Stimulated activated CD8-positive, alpha-beta memory T cell treated with anti-CD3 and anti-CD28 coated beads, Interleukin-7, amount 100 ng/mL, for 48 hours (primary cell): ENCODE results near the gene NMRK2.
"Not testable (repeated sequence)": the region's sequence is repeated elsewhere in the genome, so short reads cannot be mapped to it uniquely, and the experiment has no call there.

Source experiments
- DNase-seq, 2 donors: peaks; one replicate each; pipeline ENCODE4 v3.0.0-alpha.2; 2020; ENCODE audit warnings: low read depth in 1 of 2; ENCODE audit errors: extremely low read depth in 1 of 2

The NMRK2 gene

DNA sequence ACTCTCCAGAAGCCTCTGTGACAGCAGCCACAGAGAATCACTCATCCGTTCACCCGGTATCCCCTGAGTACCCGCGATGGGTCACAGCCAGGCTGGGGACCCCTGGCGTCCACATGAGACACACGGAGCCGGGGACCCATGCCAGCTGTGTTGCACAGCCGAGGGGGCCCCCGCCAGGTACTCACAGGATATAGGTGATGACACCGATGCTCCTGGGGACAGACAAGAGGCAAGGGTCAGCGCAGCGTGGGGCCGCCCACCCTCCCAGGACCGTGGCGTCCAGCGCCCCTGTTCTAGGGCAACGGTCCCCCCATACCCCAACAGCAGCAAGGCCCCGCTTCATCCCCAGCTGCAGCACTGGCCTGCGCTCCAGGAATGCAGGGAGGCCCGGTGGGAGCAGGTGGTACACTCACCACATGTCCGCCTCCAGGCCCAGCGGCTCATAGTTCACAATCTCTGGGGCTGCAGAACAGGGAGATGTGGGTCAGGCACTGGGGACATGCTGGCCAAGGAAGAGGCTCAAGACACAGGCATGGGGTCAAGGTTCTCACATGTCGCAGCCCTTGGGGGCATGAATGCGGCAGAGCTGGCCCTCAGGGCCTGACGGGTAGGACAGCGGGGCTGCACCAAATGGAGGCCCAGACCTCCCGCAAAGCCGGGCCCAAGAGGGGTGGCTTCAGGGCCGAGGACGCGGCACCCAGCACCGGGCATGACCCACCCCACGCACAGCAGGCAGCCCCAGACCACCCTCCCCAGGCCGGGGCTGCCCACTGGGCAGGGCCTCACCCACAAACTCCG is 30.8 kb downstream of the NMRK2 start:
- no peak for DNase-seq

- no peak for DNase-seq
These were observed 31.7 kb downstream of the NMRK2 start for GRCh38 chr19:3964256-3965194.

DNA sequence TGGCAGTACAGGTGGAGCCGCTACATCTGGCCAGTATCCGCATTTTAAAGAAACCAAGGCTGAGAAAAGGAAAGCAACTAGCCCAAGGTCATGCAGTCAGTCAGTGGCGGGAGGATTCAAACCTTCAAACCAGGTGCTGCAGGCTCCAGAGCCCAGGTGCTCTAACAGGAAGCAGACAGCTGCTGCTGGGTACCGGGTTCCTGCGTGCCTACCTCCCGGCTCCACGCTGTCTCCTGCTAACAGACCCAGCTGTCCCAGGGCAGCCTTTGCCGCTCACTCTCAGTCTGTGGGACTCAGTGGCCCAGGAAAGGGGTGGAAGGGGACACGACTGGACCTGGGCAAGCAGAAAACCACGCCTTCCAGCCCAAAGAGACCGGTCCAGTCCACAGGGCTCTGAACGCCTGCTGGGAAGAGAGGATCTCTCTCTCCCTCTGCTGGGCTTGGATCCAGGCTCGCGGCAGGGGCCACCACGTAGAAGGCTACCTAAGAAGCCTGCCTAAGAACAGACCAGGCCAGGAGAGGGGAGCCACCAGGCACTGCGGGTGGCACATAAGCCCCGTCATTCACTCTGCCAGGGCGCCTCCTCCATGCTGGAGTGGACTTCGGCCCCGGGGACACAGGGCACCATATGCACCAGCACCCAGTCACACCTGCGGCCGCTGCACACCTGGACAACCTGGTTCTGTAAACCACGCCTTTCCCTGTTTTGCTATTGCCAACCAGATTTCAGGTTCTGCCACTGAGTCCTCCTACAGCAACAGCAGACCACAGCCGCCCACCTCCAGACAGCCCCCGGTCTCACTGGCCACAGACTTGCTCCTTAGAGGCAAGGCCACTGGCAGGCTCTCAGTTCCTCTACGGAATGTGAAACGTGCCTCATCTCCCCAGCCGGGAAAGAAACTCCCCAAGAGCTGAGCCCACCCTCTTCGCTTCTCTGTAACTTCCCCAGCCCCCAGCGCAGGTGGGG is 33.5 kb downstream of the NMRK2 start:
- DNase-seq: no peak

DNA sequence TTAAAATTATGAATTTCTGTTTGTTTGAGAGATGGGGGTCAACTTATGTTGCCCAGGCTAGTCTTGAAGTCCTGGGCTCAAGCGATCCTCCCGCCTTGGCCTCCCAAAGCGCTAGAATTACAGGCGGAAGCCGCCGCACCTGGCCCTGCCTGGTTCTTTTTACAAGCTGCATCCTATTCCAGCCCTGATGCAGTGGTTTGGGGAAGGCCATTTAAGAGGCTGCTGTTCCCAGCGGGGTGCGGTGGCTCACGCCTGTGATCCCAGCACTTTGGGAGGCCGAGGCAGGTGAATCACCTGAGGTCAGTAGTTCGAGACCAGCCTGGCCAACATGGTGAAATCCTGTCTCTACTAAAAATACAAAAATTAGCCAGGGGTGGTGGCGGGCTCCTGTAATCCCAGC is 35.1 kb downstream of the NMRK2 start:
- not testable (repeated sequence) for DNase-seq

- no peak for DNase-seq
These were observed 35.9 kb downstream of the NMRK2 start for GRCh38 chr19:3968556-3969434.

DNA sequence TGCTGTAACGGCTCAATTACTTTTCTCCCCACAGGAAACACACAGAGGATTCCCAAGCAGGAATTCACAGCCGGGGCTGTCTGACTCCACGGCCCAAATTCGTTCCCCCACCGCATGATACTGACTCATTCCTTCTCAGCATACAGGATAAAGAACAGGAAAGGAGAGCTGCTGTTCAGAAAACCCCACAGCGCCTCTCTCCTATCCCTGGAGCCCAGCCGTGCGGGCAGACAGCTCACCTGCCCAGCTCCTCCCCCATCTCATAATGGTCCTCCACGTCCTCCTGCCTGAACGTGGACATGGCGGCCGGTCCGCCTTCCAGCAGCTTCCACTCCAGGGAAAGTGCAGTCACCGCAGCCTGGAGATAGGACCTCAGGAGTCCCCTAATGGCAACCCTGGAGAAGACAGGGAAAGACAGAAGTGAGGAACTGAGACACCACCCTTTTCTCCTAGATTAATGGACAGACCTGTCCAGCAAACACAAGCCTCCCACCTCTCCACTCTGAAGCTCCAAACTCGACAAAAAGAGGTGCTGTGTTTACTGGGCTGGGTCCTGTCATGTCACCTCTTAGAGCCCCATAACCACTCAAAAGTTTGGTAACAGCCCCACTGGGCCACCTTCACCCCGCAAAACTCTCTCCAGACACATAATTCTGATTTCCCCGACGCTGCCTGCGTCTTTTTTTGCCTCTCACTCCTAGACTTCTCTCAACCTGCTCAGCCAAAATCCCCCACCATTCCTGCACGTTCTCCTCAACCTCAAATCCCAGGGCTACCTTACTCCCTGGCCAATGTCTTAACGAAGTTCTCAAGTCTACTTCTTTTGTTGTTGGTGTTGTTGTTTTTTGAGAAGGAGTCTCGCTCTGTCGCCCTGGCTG is 36.8 kb downstream of the NMRK2 start:
- no peak for DNase-seq

- no peak for DNase-seq
These were observed 37.5 kb downstream of the NMRK2 start for GRCh38 chr19:3970313-3970807.

DNA sequence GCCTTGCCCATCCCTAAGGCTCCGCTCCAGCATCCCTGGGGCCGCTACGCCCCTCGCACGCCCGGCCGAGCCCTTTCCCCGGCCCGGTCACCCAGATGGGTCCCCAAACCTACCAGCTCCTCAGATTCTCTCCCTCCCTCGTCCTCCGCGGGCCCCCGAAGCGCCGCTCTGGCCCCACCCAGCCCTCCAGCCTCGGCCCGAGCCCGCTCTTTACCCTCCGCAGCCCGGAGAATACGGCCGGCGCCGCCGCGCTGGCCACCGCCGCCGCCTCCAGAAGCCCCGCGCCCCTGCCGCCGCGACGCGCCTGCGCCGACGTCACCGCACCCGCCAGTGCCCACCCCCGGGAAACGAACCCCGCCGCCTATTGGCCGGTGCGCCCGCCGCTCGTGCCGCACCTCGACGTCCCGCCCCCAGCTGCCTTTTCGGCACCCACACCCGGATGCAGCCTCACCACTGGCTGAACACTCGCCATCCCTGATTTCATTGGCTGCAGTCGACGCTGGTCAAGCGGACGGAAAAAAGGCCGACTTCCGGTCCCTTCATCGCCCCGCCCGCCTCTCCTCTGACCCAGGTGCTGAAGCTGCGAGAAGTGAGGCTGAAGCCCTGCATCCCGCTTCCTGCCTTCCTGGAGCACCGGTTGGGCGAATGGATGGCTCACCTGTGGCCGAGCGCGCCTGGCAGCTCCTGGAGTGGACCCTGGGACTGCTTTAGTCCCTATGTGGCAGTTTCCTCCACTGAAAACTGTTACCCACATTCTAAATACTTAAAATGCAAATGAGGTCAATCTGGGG is 38.1 kb downstream of the NMRK2 start, which contains the start of gene DAPK3:
TSS of gene DAPK3 (minus strand) at position 292 of the 791 bp plus-strand sequence. CDS start 1,364 bp downstream, outside the sequence.
- DNase-seq: peak; percentile 91 to 94

DNA sequence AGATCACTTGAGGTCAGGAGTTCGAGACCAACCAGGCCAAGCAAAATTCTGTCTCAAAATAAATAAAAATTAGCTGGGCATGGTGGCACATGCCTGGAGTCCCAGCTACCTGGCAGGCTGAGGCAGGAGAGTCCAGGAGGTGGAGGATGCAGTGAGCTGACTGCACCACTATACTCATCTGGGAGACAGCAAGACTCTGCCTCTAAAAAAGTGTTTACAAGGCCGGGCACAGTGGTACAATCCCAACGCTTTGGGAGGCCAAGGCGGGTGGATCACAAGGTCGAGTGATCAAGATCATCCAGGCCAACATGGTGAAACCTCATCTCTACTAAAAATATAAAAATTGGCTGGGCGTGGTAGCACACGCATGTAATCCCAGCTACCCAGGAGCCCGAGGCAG is 42.3 kb downstream of the NMRK2 start:
- no peak for DNase-seq

- no peak for DNase-seq
These were observed 42.8 kb downstream of the NMRK2 start for GRCh38 chr19:3975637-3976087.

DNA sequence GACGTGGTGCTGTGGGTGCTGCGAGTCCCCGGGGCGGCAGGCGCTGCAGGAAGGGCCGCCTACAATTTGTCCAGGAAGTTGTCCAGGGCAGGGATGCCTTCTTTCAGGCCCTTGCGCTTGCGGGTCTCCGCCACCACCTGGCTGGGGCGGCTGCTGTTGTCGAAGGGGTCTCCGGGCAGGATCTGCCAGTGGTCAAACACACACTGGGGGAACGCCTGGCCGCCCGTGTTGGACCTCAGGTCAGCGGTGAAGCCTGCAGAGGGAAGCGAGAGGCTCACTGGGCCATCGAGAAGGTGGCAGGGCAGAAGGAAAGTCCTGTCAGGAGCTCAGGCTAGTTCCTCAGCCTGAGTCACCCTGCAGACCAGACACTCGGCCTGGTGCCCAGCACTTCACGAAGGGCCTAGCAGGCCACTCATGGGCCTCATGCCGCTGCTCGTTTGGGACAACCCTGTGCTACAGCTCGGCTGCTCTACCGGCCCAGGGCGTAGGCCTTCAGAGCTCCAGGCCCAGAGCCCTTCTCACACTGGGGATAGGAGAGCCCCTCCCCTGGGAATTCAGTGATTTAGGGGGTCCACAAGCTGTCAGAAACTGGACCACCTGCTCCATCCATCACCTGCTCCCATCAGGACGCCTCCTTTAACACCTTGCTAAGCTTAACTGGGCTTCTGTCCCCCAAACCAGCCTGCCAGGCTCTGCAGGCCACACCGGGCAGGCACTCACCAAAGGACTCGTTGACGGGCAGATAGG is 43.8 kb downstream of the NMRK2 start:
- no peak for DNase-seq

DNA sequence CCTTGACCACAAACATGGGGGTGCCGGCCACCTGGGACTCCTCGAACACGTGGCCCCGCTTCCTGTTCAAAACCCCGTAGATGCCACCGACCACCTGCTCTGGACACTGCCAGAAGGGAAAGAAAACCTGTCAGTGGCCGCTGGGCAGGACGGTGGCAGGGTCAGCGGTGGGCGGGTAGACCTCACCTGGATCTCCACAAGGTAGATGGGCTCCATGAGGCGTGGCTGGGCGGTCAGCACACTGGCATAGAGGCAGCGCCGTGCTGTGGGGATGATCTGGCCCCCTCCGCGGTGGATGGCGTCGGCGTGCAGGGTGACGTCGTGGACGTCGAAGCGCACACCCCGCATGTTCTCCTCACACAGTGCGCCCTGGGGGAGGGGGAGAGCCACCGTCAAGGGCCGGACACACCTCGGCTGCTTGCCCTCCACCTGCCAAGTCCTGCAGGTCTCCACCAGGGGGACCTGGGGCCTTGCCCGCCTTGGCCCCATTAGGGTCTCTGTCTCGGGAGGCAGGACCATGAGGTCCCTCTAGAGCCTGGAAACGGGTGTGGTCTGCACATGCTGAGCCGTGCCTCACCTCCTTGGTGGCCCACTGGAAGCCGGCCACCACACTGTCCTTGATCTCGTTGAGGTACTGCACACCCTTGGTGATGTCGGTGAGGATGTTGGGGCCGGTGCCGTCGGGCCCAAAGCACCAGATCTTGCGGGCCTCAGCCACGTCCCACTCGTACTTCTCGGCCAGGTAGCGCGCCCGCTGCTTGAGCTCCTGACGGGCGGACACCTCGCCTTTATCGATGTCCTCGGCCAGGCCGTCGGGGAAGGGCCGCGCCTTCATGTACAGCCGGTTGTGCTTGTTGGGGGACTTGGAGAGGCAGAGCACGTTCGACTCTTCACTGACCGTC is 44.6 kb downstream of the NMRK2 start:
- no peak for DNase-seq

DNA sequence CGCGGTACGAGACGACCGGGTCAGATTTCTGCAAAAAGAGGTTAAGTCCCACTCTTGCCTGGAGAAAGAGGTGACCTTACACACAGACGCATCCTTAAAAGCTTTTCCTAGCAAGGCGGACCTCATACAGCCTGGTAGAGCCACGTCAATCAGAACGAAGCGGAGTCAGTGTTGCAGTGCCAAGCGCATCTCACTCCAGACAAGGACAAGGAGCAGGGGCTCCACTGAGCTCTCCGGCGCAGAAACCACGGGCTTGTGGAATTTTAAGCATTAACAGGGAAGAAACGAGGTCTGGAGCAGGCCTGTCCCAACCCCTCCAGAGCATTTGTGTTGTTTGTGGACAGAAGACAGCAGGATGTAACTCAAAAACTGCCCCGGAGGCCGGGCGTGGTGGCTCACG is 45.3 kb downstream of the NMRK2 start:
- DNase-seq: no peak

DNA sequence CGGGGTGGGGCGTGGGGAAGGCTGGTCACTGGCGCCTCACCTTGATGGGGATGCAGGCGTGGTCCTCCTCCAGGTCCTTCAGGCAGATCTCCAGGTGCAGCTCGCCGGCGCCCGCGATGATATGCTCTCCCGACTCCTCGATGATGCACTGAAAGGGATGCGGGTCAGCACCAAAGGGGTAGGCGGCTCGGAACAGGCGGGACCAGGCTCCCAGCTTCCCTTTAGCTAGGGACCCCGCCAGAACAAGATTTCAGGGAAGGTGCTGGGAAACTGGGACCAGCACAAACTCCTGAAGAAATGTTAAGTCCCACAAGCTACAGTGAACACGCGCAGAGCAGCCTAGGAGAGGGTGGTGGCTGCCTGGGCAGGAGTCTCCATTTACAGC is 46.4 kb downstream of the NMRK2 start:
- no peak for DNase-seq

GRCh38 chr19:3979674-3980352 is 46.9 kb downstream of the NMRK2 start:
- DNase-seq: no peak
